ENCODE results near the gene COL11A2. TPM values are rescaled to one million over a fixed set of nuclear protein-coding genes. Genes with fewer than 3 reads are reported as not detected.

The COL11A2 gene
- polyA plus RNA-seq, 1 donor = 5.9 TPM

GRCh38 chr6:33206864-33207551 is 14.7 kb upstream of the COL11A2 start:
- no peak for DNase-seq

- no peak for DNase-seq
Observed at GRCh38 chr6:33206027-33206863, 14.0 kb upstream of the COL11A2 start.

DNA sequence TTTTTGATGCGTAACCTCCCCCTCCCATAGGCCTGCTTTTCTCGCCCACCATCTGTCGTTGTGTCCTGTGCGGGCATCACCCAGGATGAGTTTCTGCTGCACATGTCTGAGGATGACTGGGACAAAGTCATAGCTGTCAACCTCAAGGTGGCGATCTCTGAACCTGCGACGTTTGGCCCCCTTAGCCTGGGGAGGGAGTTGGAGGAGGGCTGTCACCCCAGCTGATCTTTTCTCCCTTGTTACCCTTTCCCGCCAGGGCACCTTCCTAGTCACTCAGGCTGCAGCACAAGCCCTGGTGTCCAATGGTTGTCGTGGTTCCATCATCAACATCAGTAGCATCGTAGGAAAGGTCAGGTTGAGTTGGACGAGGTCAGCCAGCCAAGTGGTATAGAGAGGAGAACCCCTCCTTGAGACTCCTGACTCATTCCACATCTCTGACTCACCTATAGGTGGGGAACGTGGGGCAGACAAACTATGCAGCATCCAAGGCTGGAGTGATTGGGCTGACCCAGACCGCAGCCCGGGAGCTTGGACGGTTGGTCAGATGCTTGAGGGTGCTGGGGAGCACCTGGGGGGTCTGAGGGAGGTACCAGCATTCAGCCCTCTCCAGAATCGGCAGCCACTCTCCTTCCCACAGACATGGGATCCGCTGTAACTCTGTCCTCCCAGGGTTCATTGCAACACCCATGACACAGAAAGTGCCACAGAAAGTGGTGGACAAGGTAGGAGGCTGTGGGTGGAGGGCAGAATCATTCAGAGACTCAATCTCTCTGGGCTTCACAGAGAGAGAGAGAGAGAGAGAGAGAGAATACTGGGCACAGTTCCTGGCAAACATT is 13.1 kb upstream of the COL11A2 start:
- no peak for DNase-seq

GRCh38 chr6:33204415-33205190 is 12.3 kb upstream of the COL11A2 start, which contains the start of gene HSD17B8:
Gene HSD17B8, plus strand, starts transcription at chr6:33204655. Its CDS starts 14 bp downstream, at chr6:33204669.
- peak; percentile 94 for DNase-seq

DNA sequence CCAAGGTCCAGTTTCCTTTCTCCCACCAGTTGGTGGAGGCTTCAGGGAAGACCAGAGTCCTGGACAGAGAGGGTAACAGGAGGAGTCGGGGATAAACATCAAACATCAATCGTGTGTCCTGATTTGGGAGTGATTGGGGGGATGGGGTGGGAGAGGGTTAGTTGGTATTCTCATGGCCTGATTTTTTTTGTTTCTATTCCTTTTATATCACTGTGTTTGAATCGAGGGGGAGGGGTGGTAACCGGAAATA is 11.8 kb upstream of the COL11A2 start:
- DNase-seq = no peak

DNA sequence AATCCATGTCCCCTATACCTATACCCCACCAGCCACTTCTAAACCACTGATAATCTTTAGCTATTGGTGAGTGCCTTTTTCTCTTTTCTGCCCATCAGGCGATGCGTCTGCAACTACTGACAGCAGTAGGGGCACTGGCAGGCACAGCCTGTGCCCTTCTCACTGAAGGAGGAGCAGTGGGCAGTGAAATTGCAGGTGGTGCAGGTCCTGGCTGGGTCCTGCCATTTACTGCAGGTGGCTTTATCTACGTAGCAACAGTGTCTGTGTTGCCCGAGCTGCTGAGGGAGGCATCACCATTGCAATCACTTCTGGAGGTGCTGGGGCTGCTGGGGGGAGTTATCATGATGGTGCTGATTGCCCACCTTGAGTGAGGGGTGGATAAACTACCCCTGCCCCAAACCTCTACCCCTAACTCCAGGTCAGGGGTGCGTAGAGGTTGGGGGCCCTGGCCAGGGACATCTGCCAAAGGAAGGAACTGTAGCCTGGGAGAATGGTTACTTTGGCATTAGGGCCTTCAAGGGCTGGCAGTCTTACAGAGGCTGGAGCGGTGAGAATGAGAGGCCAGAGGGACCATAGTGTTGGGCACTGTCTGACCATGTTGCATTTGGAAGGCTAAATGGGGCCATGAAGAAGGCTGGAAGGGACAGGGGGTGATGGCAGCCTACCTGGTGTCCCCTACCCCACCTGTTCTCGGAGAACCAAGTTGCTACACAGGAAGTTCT is 11.3 kb upstream of the COL11A2 start:
- DNase-seq = no peak

DNA sequence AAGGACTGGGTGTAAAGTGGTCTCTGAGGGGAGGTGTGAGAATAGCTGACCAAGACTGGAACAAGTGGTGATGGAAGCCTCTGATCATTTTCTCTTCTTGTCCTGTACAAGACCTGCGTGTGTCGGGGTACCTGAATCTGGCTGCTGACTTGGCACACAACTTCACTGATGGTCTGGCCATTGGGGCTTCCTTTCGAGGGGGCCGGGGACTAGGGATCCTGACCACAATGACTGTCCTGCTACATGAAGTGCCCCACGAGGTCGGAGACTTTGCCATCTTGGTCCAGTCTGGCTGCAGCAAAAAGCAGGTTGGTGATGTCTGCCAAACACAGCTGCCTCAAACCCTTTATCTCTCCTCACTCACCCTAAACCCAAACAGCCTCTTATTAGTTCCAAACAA is 10.5 kb upstream of the COL11A2 start:
- DNase-seq = no peak

- DNase-seq = no peak
Observed at GRCh38 chr6:33201935-33202334, 9.7 kb upstream of the COL11A2 start.

GRCh38 chr6:33201147-33201545 is 8.9 kb upstream of the COL11A2 start:
- DNase-seq = no peak

- peak; percentile 100 for DNase-seq
Observed at GRCh38 chr6:33200219-33201146, 8.2 kb upstream of the COL11A2 start, which contains the start of the genes RXRB and SLC39A7. Gene RXRB, minus strand, starts transcription at chr6:33200665. Its CDS starts 189 bp downstream, at chr6:33200476. Gene SLC39A7, plus strand, starts transcription at chr6:33200867. Its CDS starts 379 bp downstream, at chr6:33201246.

DNA sequence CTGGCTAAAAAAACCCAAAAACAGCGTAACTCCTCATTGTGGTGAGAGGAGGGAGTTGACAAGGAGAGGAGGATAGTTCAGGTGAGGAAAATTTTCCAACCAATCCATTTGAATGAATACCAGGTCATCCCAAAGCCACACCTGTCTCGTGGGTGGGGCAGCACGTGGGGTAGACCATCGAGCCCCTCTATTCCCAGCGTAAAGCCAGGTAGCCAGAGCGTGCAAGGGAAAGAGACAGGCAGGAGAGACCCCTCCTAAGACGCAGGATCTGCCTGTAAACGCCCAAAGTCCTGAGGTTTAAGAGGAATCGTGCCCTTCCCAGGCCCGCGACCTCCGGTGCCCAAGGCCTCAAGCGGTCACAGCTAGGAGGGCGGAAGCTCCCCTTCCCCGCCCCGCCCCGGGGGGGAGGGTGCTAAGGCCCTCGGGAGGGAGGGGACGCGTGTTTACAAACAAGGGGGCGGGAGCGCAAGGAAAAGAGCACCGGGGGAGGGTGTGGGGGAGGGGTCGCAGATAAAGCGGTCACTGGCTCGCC is 7.5 kb upstream of the COL11A2 start:
- DNase-seq = no peak

GRCh38 chr6:33198853-33199436 is 6.7 kb upstream of the COL11A2 start:
- DNase-seq = no peak

DNA sequence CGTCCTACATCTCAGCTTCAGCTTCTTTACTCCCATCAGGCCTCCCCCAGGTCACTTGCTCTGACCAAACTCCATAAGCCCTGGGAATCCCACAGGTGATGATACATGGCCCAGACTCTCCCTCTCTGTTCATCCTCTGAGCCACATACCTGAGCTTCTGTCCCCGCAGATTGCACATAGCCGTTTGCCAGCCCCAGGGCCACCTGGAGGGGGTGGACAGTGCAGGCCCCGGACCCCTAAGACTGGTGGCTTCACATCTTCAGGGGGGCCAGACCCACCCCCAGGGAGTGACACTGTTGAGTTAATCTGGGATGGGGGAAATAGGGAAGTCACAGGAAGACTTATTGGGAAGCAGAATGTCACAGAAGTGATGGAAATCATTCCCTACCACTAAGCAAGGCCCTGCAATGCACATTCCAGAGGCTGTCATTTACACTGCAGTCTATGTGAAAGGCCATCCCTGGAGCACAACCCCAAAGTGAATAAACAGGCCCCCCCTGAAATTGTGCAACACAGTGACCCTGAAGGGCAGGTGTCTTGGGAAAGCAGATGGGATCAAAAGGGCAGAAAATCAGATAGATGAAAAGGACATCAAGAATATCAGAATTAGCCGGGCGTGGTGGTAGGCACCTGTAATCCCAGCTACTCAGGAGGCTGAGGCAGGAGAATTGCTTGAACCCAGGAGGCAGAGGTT is 6.0 kb upstream of the COL11A2 start:
- DNase-seq = no peak

DNA sequence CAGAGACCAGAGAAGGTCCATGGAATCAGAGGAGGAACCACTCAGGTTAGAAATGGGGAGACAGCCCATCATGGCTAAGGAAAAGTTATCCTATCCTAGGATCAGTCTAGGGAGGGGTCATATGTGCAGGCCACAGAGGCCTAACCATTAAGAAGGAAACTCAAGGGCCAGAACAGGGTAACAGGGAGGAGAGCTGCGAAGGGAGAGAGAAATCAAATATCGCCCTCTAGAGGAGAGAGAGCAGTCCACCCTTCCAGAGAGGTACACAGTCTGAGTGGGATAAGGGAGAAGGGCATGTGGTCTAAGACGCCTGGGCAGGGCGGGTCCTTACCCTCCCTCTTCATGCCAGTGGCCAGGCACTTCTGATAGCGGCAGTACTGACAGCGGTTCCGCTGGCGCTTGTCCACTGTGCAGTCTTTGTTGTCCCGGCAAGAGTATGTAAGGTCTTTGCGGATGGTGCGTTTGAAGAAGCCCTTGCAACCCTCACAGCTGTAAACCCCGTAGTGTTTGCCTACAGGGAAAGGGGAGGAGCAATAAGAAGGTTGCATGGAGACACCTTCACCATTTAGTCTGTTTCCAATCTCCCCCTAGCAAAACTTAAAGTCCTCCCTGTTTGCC is 5.3 kb upstream of the COL11A2 start:
- DNase-seq = peak; percentile 46

DNA sequence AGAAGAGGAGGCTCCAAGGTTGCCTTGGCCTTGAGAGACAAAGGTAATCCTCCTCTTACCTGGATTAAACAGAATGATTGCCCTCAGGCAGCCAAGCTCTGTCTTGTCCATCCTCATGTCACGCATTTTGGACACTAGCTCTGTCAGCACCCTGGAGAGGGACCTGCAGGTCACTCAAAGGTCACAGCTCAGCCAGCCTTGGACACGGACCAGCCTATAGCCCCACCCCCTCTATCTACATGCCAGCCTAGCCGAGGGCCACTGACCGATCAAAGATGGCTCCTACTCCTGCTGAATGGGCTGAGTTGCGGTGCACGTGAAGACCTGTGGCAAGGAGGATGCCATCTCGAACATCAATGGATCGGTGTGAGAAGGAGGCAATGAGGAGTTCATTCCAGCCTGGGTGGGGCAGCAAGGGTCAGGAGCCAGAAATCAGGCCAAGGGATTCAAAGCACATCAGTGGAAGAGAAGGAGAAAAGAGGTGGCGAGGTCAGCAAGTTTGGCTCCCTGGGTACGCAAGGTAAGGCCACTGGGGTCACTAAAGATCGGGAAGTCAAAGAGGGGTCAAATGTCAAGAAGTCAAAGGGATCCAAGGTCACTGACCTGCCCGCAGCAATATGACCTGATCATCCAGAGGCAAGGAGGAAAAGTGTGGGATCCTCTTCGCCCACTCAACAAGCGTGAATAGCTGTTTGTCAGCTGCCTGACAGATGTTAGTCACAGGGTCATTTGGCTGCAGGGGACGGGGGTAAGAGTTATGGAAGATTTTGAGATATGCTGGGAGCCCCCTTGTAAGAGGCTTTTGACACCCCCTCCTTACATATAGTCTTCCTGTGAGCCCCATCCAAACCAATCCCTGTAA is 3.3 kb upstream of the COL11A2 start:
- DNase-seq = no peak

DNA sequence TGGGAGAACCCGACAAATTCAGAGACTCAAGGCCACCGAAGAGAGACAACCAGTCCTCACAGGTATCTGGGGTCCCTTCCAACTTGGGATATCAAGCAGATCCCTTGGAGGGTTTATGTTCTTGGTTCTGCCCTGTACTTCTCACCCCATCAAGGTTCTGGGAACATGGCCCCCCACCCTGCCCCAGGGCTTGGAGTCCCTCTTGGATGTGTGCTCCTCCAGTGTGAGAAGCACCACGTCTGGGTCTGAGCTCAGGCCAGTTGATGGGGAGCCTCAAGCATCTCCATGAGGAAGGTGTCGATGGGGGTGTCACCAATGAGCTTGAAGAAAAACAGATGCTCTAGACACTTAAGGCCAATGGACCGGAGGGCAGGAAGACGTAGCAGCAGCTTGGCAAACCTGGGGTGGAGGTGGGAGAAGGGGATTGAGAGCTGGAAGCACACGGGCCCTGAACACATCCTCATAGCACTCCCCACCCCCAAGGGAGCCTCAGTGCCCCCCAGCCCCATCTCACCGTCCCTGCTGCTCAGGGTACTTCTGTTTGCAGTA is 2.2 kb upstream of the COL11A2 start:
- no peak for DNase-seq

GRCh38 chr6:33193619-33194018 is 1.4 kb upstream of the COL11A2 start:
- DNase-seq = no peak

All from left kidney (tissue), 2 donors.